EL (cell line): ENCODE results near the gene ISOC2.

Experiments
- DNase-seq: peaks from one replicate; pipeline ENCODE4 v3.0.0-alpha.2; 2016

The ISOC2 gene

DNA sequence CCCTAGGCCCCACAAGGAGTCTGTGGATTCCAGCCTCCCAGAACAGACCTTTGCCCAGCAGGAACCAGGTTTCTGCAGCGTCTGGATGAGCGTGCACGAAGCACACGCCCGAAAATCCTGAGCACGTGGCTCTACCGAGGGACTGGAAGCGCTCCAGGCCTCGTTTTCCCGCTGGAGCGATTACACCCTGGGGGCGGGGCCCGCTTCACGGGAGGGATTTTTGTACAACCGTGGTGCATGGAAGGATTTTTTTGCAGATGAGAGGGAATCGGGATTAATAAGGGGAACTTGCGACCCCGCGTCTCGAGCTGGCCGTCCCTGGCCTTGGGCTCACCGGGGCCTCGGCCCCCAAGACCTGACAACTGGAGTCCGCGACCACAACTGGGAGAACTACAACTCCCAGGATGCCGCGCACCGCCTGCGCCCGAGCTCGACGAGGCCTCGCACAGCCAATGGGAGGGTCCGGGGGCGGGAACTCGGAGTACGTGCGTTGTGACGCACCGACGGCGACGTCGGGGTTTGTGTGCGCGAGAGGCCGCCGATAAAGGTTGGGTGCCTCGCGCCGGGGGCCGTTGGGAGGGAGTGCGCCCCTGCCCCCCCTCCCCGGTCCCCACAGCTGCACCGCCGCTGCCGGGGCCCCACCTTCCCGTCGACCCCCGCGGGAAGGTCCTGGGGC lies 14.8 kb upstream of the ISOC2 start, which contains the start of gene ZNF628:
TSS of gene ZNF628 (plus strand) at position 518 of the 676 bp plus-strand sequence. CDS start 3,294 bp downstream, outside the sequence.
- peak; percentile 98 for DNase-seq

DNA sequence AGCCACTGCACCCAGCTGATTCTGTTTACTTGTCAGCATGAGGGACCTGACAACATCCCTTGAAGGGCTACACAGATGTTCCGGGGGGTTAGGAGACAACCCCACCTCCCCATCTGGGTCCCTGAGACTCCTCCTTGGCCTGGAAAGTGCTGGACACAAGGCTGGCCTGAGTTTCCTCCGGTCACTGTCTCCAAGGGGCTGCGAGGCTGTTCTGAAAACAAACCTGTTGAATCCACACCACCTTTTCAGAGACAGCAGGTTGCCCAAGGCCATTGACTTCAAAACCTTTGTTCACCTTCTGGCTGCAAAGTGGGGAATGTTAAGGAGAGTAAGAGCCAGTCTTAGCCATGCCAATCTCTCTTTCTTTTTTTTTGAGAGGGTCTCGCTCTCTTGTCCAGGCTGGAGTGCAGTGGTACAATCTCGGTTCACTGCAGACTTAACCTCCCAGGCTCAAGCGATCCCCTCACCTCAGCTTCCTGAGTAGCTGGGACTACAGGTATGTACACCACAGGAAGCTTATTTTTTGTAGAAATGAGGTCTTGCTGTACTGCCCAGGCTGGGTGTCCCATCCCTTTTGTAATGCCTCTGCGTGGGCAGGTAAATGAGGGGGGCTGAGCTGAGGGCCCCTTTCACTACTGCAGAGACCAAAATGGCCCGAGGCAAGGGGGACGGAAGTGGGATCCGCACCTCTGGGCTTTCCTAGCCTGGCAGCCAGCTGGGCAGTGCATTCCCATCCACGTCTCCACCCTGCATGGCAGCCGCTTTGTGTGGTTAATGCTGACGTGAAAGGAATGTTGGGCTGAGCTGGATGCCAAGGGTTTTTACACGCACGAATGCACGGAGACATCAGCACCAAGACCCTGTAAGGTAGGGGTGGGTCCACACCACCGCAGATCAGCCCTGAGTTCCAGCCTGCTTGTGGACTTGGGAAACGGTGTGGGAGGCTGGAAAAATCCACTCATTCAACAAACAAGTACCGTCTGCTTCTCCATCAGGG lies 13.1 kb upstream of the ISOC2 start:
- DNase-seq: no peak

DNA sequence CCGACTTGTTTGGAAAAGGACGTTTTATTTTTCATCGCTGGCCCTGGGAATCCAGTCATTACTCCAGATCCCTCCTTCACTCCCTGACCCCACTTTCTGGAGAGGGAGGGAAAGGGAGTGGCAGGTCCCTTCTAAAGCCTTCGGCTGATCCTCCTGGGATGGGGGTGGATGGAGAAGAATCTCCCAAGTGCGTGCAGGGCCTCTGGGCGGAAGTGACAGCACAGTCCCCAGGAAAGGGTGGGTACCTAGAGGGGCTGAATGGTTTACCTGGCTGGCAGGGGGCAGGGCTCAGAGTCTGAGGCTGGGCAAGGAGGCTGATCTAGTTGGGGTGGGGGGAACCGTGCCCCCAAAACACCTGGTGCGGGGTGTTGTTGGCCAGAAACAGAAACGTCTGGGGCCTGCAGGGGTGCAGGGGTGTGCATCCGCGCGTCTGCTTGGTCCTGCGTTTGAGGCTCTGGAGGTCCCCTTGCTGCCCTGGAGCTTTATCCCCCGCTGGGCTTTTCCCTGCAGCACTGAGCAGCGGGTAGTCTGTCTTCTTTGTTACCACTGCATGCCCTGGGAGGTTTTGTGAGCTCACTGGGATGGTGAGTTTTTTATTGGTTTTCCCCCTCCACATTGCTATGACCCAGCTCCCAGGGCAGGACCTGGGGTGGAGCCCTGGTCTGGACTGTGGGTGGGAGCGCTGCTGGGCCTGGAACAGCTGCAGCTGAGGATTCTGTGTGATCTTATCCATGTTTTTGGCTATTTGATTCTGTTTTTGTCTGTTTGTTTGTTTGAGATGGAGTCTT lies 12.0 kb upstream of the ISOC2 start:
- DNase-seq: peak; percentile 37

GRCh38 chr19:55472463-55472862 lies 11.0 kb upstream of the ISOC2 start:
- peak; percentile 89 for DNase-seq

GRCh38 chr19:55471266-55471665 lies 9.8 kb upstream of the ISOC2 start:
- no peak for DNase-seq

- no peak for DNase-seq
Observed at GRCh38 chr19:55468054-55468393, 6.6 kb upstream of the ISOC2 start.

- DNase-seq: peak; percentile 73
Observed at GRCh38 chr19:55467236-55468053, 6.0 kb upstream of the ISOC2 start.

DNA sequence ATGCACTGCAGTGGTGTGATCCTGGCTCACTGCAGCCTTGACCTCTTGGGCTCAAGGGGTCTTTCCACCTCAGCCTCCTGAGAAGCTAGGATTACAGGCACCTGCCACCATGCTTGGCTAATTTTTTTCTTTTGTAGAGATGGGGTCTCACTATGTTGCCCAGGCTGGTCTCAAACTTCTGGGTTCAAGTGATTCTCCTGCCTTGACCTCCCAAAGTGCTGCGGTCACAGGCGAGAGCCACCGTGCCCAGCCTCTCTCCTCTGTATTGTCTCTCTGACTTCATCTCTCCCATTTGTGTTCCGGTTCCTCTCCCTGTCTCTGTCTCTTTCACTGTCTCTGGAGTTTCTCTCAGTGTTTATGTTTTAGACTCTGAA lies 4.8 kb upstream of the ISOC2 start:
- no peak for DNase-seq

DNA sequence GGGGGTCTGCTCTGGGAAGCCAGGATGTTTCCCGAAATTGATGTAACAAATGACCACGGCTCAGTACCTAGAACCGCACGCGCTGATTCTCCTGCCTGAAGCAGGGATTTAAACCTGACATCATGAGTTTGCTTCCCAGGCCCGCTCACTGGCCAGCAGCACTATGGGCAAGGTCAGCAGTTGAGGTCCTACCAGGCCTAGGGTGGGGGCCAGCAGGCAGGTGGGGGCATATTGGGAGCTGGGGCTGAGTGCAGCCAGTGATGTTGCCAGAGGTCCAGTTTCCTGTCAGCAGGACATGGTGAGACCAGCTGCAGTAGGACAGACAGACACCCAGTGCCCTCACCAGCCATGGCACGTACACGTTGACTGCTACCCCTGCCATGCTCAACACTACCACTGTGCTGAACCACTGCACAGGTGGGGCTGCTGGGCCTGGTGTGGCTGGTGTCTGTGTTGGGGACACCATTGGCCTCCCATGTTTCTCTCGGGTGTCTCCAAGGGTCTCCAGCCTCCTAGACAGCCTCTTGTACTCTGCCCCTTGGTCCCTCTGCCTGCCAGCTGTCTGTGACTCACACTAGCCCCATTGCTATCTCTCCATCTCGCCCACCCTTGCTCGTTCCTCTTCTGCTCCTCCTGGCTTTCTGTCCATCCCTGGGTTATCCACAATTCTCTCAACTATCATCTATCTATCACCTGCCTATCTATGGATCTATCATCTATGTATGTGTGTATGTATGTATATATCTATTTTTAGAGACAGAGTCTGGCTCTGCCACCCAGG lies 4.2 kb upstream of the ISOC2 start:
- no peak for DNase-seq

- DNase-seq: no peak
Observed at GRCh38 chr19:55464662-55465054, 3.2 kb upstream of the ISOC2 start, which contains the start of gene C19orf85. Gene C19orf85, minus strand, starts transcription at chr19:55464751. Its CDS starts 197 bp downstream, at chr19:55464554.

- no peak for DNase-seq
Observed at GRCh38 chr19:55464039-55464661, 2.7 kb upstream of the ISOC2 start.

DNA sequence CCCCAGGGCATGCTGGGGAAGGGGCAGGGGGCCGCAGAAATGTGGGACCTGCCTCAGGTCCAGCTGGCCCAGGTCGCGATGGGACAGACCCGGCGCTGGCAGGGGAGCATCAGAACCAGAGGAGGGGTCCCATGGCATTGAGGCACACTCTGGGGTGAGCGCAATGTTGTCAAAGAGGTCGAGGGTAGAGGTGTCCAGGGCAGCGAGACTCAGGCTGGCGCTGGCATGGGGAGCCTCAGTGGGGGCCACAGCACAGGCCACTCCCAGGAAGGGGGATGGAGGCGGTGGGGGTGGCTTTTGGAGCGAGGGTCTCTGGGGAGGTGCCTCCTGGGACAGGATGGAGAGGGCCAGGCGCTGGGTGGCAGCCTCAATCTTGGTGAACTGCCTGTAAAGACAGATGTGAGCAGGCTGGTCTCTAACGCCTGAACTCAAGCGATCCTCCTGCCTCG lies 2.2 kb upstream of the ISOC2 start:
- no peak for DNase-seq

GRCh38 chr19:55462722-55463121 lies 1.3 kb upstream of the ISOC2 start:
- DNase-seq: no peak

DNA sequence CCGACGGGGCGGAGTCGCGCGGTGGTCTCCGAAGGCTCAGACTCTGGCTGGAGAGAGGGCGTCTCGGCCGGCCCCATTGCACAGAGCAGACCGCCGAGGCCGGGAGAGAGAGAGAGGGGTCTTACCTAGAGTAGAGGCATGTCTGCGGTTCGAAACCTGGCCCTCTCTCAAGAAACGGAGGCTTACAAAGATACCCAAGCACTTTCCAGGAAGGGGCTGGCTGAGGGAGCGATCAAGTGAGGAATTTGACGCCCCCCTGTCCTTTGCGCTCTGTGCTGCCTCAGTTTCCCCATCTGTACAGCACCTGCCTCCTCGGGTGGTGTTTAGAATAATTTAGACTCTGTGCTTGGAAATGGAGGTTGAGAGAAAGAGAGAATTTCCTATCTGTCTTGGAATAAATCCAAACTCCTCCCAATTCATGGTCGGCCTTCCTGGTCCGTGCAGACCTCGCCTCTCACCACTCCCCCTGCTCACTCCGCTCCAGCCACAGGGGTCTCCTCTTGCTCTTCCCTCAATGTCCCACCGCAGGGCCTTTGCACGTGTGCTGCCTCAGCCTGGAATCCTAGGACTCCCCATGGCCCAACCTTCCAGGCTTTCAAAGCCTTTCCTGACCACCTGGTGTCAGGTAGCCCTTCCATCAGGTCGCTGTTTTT lies 658 bp upstream of the ISOC2 start:
- peak; percentile 45 for DNase-seq

GRCh38 chr19:55460670-55461258 lies 678 bp downstream of the ISOC2 start:
- DNase-seq: peak; percentile 78

DNA sequence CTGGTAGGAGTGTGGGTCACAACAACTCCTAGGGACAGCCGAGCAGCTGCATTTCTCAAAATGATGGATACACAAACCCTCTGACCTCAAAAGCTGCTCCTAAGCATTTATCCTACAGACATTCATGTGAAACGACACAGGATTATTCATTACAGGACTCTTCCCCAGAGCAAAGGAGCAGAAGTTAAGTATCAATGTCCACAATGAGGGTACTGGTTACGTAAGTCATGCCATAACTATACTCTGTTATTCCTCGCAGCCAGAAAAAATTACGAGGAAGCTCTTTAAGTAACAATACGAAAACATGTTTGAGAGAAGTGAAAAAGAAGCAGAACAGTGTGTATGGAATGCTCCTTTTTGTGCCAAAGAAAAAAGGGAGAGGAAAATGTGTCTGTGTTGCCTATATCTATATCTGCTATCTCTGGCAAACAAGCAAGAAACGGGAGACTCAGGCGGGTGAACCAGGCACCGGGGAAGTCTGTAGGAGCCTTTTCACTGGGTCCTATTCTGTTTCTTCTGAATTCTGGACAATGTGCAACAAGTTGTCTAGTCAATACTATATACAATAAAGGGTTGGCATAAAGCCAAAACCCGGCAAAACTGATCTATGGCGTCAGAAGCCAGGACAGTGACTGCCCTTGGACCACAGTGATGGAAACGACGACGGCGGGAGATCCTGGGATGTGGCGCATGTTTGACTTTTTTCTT lies 1.3 kb downstream of the ISOC2 start:
- no peak for DNase-seq

GRCh38 chr19:55459551-55459949 lies 1.9 kb downstream of the ISOC2 start:
- DNase-seq: no peak

DNA sequence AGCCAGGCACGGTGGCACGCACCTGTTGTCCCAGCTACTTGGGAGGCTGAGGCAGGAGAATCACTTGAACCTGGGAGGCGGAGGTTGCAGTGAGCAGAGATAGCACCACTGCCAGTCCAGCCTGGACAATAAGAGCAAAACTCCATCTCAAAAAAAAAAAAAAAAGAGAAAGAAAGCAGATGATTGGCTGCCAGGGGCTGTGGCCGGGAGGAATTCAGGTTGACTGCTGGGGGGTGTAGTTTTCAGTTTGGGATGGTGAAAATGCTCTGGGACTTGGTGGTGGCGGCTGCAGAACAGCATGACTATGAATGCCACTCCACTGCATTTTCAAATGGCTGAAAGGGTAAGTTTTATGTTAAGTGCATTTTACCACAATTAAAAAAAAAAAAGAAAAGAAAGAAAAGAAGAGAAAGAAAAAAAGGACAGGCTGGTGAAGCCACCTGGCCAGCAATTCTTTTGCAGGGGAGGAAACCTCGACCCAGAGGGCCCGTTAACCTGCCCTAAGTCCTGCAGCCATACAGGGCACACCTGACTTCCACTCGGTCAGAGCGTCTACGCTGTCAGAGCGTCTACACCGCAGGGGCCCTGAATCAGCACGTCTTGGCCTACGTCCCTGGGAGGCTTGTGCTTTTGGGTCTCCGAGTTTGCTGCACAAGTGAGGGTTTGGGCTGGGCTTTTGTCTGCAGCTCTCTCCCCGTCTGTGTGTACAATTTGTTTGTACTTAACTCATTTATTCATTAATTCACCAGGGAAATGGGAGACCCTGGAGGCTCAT lies 3.6 kb downstream of the ISOC2 start:
- no peak for DNase-seq
